Activated T-helper 17 cell treated with anti-CD3 and anti-CD28 coated beads, Interleukin-2, amount 50 U/mL, for 72 hours (primary cell): Measurements from ENCODE around the gene GYPE. TPM values are rescaled to one million over a fixed set of nuclear protein-coding genes. Genes with fewer than 3 reads are reported as not detected.
"Not testable (repeated sequence)": the region's sequence is repeated elsewhere in the genome, so short reads cannot be mapped to it uniquely, and the experiment has no call there.

Experiments used
- ATAC-seq: fragments of 150-1000 bp; cut with Tn5 transposase; replicated peaks from 2 replicates; pipeline ENCODE4 v1.10.0; 2021; ENCODE audit warnings: mild to moderate bottlenecking, moderate library complexity
- H3K27ac Mint-ChIP-seq: one replicate; pipeline ENCODE4 v1.8.0; 2022; ENCODE audit warnings: mixed read lengths
- H3K27me3 Mint-ChIP-seq: one replicate; pipeline ENCODE4 v1.8.0; 2022; ENCODE audit warnings: mixed read lengths
- H3K36me3 Mint-ChIP-seq: one replicate; pipeline ENCODE4 v1.8.0; 2022; ENCODE audit warnings: low read depth, mild to moderate bottlenecking, mixed read lengths
- H3K4me1 Mint-ChIP-seq: one replicate; pipeline ENCODE4 v1.8.0; 2022; ENCODE audit warnings: mixed read lengths
- H3K4me3 Mint-ChIP-seq: one replicate; pipeline ENCODE4 v1.8.0; 2022; ENCODE audit warnings: mild to moderate bottlenecking, mixed read lengths
- H3K9me3 Mint-ChIP-seq: one replicate; pipeline ENCODE4 v1.8.0; 2022; ENCODE audit warnings: mixed read lengths
- total RNA-seq, 2 donors: library from RNA; stranded (reverse); gene quantifications; one replicate each; pipeline ENCODE4 v1.2.3, GENCODE V29; 2022

Gene GYPE
- total RNA-seq, 2 donors from 2014 or later = not detected

DNA sequence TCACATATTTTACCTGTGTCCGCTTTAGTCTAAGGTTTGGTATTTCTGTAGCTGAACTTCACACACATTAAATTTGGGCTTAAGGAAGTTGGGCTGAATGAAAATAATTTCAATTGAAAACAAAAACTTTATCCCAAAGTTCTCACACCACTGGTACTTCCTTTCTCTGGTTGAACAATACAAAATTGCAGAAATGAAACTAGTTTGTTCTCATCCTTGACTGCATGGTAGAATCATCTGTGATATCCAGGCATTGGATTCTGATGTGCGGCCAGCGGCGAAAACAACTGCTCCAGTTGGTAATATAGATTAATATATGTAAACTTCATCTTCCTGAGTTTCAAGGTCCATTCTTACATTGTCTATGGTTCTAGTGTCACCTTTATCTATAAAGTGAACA is 15.0 kb downstream of the GYPE start:
- not testable (repeated sequence) for H3K27ac Mint-ChIP-seq, H3K9me3 Mint-ChIP-seq

DNA sequence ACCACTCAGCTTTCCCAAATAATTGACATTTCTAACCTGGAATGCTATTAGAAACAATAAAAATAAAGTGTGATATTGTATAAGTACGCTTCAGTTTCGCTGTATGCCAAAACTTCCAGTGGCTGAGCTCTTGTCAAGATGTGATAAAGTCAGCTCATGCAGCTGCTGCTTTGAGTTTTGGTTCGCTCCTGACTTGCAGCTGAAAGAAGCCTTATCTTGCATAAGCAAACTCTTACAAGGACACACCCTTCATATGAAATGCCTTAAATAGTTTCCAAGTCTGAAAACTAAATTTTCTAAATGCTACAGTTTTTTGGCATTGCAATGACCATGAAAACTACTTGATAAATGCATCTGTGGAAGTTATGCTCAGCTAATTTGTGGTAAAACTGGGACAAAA is 17.2 kb downstream of the GYPE start:
- not testable (repeated sequence) for H3K4me1 Mint-ChIP-seq, H3K27ac Mint-ChIP-seq, H3K27me3 Mint-ChIP-seq, H3K9me3 Mint-ChIP-seq, H3K4me3 Mint-ChIP-seq, ATAC-seq, H3K36me3 Mint-ChIP-seq

More for the DNA sequence above, 15.0 kb downstream of the GYPE start:
- H3K36me3 Mint-ChIP-seq, H3K4me1 Mint-ChIP-seq, ATAC-seq, H3K27me3 Mint-ChIP-seq, H3K4me3 Mint-ChIP-seq: not testable (repeated sequence)

DNA sequence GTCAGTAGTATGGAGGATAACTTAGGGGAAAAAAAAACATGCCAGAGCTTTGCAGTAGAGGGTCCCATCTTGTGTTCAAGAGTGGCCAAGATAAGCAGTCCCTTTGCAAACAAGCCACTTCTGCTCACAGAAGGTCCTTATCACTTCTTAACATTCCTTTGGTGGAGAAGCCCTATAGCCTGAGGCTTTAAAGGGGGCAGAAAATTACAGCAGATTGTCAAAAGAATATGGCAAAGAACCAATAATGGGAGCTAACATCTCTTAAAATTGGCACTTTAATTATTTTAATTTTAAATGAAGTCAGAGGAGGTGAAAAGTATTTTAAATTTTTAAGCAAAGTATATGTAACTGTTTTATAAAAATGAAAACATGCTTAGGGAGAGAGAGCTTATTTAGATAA is 20.4 kb downstream of the GYPE start:
- not testable (repeated sequence) for H3K4me1 Mint-ChIP-seq, H3K27ac Mint-ChIP-seq, H3K27me3 Mint-ChIP-seq, H3K36me3 Mint-ChIP-seq, ATAC-seq, H3K4me3 Mint-ChIP-seq, H3K9me3 Mint-ChIP-seq

DNA sequence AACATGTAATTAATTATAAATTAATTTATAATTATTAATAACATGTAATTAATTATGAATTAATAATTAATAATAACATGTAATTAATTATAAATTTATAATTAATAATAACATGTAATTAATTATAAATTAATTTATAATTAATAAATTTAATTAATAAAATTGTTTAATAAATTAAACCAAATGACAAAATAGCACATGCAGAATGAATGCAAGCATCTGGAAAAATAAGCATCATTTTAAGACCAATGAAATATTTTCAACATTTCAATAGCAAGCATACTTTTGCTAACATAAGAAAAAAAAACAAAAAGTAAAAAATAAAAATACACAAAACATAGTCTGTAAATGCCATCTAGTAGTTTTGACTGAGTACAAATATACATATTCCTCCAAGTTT is 21.8 kb downstream of the GYPE start:
- H3K36me3 Mint-ChIP-seq = no peaks in the 10 kb centered on the region
- no peaks in the 10 kb centered on the region for H3K27me3 Mint-ChIP-seq
- no peaks in the 10 kb centered on the region for H3K4me1 Mint-ChIP-seq
- H3K4me3 Mint-ChIP-seq = no peak overlapping the region
- no peak overlapping the region for H3K27ac Mint-ChIP-seq
- H3K9me3 Mint-ChIP-seq = no peaks in the 10 kb centered on the region
- ATAC-seq = no peak

DNA sequence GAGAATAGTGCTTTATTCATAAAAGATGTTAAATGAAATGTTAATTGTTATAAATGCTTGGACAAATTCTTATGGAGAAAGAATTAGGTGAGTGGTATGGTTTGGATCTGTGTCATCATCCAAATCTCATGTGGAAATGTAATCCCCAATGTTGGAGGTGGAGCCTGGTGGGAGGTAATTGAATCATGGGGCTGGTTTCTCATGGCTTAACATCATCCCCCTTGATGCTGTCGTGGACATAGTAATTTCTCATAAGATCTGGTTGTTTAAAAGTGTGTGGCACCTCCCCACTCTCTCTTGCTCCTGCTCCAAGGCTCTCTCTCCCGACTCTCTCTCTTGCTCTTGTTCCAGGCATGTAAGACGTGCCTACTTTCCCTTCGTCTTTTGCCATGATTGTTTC is 22.5 kb downstream of the GYPE start:
- Mint-ChIP-seq H3K4me3 (no peak overlapping the region), H3K27ac (no peak overlapping the region), H3K9me3 (no peaks in the 10 kb centered on the region), H3K36me3 (no peaks in the 10 kb centered on the region), H3K27me3 (no peaks in the 10 kb centered on the region), H3K4me1 (no peaks in the 10 kb centered on the region)
- peak; percentile 34 for ATAC-seq

DNA sequence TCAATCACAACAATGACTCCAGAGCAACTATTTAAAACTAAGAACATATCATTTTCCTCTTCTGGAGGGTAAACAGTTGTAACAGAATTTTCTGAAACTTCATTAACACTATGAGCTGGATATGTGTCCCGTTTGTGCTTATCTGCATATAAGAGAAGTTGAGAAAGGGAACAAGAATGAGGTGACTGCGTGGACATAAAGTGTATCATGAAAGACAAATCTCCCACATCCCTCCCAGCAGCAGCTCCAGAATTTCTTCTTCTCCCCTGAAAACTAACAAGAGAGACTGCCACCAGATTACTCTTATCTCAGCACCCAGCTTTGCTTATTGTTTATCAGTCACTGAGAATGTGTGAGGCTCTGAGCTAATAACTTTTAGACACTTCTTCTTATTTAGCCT is 25.8 kb downstream of the GYPE start:
- not testable (repeated sequence) for H3K36me3 Mint-ChIP-seq, H3K9me3 Mint-ChIP-seq, H3K27ac Mint-ChIP-seq, H3K4me3 Mint-ChIP-seq, ATAC-seq, H3K27me3 Mint-ChIP-seq, H3K4me1 Mint-ChIP-seq

DNA sequence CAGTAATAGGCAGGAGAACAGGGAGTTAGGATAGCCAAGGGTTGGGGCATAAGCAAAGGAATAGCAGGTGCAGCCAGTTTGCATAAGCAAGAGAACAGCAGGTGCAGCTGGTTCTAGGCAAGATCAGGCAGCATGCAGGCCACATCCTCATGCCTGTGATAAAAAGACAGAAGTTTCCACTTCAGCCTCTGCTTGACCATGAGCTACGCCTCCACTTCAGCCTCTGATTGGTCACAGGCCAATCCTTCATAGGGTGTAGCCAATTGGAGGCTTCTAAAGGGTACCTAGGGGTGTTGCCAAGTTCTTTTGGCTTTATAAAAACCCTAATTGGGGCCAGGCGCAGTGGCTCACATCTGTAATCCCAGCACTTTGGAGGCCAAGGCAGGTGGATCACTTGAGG is 30.0 kb downstream of the GYPE start:
- ATAC-seq, H3K27ac Mint-ChIP-seq: not testable (repeated sequence)

DNA sequence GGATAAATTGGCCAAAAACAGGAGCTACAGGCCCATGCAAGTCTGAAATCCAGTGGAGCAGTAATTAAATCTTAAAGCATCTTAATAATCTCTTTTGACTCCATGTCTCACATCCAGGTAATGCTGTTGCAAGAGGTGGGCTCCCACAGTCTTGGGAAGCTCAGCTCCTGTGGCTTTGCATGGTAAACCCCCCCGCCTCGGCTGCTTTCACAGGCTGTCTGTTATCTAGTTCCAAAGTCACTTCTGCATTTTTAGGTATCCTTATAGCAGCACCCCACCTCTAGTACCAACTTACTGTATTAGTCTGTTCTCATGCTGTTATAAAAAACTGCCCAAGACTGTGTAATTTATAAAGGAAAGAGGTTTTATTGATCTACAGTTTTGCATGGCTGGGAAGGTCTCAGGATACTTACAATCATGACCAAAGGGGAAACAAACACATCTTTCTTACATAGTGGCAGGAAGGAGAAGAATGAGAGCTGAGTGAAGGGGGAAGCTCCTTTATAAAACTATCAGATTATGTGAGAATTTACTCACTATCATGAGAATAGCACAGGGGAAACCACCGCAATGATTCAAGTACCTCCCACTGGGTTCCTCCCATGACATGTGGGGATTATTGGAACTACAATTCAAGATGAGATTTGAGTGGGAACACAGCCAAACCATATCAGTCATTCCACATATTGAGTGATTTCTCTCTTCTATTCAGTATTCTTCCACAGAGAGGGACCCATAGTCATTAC is 34.7 kb downstream of the GYPE start:
- peak; percentile 66 for ATAC-seq
- not testable (repeated sequence) for H3K27ac Mint-ChIP-seq, H3K36me3 Mint-ChIP-seq, H3K4me3 Mint-ChIP-seq, H3K9me3 Mint-ChIP-seq, H3K27me3 Mint-ChIP-seq, H3K4me1 Mint-ChIP-seq

More for the DNA sequence above, 30.0 kb downstream of the GYPE start:
- H3K36me3 Mint-ChIP-seq, H3K4me3 Mint-ChIP-seq, H3K27me3 Mint-ChIP-seq, H3K9me3 Mint-ChIP-seq, H3K4me1 Mint-ChIP-seq: not testable (repeated sequence)

DNA sequence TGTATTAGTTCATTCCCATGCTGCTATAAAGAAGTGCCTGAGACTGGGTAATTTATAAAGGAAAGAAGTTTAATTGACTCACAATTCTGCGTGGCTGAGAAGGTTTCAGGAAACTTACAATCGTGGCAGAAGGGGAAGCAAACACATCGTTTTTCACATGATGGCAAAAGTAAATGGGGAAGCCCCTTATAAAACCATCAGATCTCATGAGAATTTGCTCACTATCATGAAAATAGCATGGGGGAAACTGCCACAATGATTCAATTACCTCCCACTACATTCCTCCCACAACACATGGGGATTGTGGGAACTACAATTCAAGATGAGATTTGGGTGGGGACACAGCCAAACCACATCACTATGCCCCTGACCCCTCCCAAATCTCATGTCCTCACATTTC is 35.4 kb downstream of the GYPE start:
- ATAC-seq = peak; percentile 16
- H3K4me1 Mint-ChIP-seq, H3K9me3 Mint-ChIP-seq, H3K4me3 Mint-ChIP-seq, H3K27ac Mint-ChIP-seq, H3K36me3 Mint-ChIP-seq, H3K27me3 Mint-ChIP-seq: not testable (repeated sequence)

DNA sequence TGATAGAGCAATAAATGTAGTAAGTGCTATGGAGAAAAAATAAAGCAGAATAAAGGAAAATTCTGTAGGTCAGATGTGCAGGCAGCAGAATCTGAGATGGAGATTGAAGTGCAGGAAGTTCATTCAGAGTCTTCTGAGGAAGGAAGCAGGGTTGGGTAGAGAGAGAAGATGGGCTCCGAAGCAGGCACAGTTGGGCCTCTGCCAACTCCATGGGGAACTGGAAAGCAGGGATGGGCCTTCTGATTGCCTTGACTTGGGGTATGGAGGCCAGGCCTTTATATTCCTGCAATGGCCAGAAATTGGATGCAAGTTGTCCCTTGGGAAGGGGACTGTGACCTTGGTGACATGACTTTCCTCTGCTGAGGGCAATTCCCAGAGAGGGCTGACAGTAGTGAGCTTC is 42.6 kb downstream of the GYPE start:
- H3K27me3 Mint-ChIP-seq, H3K9me3 Mint-ChIP-seq, H3K36me3 Mint-ChIP-seq, H3K27ac Mint-ChIP-seq, H3K4me3 Mint-ChIP-seq, H3K4me1 Mint-ChIP-seq, ATAC-seq: not testable (repeated sequence)

DNA sequence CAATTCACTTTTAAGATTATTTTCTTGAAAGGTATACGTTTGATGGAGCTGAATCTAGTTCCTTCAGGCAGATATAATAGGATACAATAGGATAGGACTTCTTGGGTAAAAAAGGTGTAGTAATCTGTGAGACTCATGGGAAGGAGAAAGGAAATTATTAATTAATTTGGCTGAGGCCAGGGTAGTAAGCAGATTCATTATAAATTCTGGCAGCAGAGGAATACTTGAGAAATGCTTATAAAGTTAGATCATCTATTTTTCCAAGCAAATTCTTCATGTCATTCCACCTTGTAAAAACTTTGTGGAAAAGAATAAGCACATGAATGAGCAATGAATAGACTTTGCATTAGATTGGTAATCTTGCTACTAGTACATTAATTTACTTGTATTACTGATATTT is 46.9 kb downstream of the GYPE start:
- H3K4me1 Mint-ChIP-seq = no peaks in the 10 kb centered on the region
- H3K27me3 Mint-ChIP-seq = peaks cover 3% of the 10 kb centered on the region
- H3K36me3 Mint-ChIP-seq = no peaks in the 10 kb centered on the region
- no peak overlapping the region for H3K27ac Mint-ChIP-seq
- no peaks in the 10 kb centered on the region for H3K9me3 Mint-ChIP-seq
- ATAC-seq = no peak
- no peak overlapping the region for H3K4me3 Mint-ChIP-seq

DNA sequence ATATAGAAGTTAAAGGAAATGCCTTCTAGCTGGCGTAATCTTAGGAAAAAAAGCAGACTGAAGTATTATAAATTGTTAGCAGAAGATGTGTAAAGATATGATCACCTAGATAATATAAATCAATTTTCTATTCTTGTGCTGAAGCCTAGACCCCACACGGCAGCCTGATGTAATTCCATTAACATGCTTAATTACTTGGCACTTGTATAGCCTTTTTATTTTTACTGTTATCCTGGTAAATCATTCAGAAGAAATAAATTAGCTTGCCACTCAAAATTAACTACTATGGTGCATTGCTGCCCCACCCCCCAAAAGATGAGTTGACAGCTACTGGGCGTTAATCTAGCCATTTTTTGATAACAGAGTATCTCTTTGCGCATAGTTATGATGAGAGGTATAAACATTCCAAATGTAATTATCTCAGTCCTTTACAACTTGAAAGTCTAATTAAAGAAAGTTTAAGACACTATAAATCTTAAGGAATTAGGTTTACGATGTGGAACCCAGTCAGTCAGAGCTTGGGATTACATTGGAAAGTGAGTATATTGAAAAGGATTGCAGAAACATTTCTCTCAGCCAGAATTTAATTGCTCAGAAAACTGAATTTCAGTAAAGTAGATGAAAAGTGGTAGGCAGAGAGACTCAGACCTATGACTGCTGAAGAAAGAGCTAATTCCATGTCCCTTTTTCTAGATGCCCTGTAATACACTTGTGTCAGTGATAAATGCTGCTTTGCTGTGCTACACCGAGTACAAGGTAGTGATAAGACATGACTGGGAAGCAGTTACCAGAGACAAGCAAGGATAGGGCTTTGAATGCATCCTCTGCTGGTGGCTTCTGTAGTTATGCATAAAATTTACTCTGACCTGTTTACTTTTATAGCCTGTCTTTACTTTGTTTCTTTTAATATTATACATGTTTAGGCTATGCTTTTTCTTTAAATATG is 47.7 kb downstream of the GYPE start:
- ATAC-seq, H3K4me1 Mint-ChIP-seq, H3K27ac Mint-ChIP-seq, H3K9me3 Mint-ChIP-seq, H3K4me3 Mint-ChIP-seq, H3K27me3 Mint-ChIP-seq, H3K36me3 Mint-ChIP-seq: not testable (repeated sequence)

DNA sequence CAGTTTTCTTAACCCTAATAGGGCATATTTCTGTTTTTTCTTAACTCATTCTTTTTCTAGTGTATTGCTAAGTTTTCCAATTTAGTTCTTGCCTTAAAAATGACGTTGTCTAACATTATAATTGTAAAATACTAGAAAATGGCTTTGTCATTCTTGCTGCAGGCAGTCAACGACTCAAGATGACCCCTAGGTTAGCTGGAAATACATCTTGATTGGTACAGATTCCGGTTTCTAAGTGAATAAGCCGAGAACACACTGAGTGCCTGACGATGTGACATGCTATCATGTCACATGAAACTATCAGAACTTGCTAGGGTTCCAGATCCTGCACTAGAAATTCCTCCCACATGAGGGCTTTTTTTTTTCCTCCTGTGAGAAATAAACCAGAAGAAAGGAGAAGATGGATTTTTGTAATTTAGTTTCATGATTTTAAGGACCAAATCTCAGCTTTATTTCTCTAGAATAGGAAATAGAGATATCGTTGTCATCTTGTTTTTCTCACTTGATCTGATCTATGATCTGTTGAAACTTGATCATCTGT is 49.3 kb downstream of the GYPE start:
- ATAC-seq, H3K27ac Mint-ChIP-seq, H3K27me3 Mint-ChIP-seq, H3K9me3 Mint-ChIP-seq, H3K4me3 Mint-ChIP-seq, H3K4me1 Mint-ChIP-seq, H3K36me3 Mint-ChIP-seq: not testable (repeated sequence)

DNA sequence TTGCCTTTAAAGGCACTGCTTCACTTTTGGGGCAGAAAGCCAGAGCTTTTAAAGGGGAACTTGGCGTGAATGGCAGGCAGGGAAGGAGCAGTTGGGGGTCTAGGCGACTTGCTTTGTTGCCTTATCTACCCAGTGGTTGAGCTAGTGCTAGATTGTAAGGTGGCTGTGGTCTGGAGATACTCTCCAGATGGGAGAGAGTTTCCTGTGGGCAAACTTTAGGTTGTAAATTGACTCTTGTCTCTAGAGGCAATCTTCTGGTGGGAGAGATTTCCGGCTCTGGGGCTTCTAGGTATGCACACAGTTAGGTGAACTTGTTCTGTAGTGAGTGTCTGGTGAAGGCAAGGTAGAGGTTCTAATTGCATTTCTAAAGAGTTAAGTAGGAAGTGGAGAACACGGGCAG is 50.7 kb downstream of the GYPE start:
- not testable (repeated sequence) for H3K36me3 Mint-ChIP-seq, H3K4me3 Mint-ChIP-seq, H3K27ac Mint-ChIP-seq, H3K27me3 Mint-ChIP-seq, H3K9me3 Mint-ChIP-seq, ATAC-seq, H3K4me1 Mint-ChIP-seq

DNA sequence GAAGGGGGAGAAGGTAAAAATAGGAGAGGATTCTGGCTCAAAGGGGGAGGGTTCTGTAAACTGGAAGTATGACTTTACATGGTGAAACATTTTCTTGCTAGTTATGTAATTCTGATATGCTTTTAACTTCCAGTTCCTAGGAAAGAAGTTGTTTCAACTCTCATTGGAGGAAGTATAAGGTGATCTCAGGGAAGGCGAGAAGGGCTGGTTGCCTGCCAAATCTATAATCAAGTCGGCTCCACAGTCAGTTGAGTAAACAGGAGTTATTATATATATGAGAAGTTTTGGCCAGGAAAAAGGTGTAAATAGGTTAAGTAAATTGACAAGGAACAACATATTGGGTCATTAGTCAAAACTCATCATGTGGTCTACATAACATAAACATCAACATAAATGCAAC is 56.1 kb downstream of the GYPE start:
- not testable (repeated sequence) for H3K4me3 Mint-ChIP-seq, ATAC-seq, H3K36me3 Mint-ChIP-seq, H3K27me3 Mint-ChIP-seq, H3K9me3 Mint-ChIP-seq, H3K27ac Mint-ChIP-seq, H3K4me1 Mint-ChIP-seq
